ENCODE data around the gene AQP1. TPM values are rescaled to one million over a fixed set of nuclear protein-coding genes. Genes with fewer than 3 reads are reported as not detected.

Gene AQP1
- total and polyA plus RNA-seq, 2 of the 8 experiments (the other 6 are each of a cell fraction or from before 2014, with no cell fraction given), result 0.18 to 0.19 TPM

- TF ChIP-seq TEAD4 (IDR thresholded peaks at IDR 0.05; ENCODE audit: low read depth, low read length) (no peak), JUN (IDR thresholded peaks at IDR 0.05; ENCODE audit: low read depth, low read length) (no peak), KDM4A (IDR thresholded peaks at IDR 0.05; ENCODE audit: low read depth, low read length, severe bottlenecking) (no peak)
Observed at GRCh38 chr7:30956704-30957103, 45.1 kb downstream of the AQP1 start (continued).
